Ishikawa (cell line): ENCODE data around the gene PDE4B.

Experiments
- CEBPB ChIP-seq: IDR thresholded peaks from 2 replicates; pipeline ENCODE4 v1.6.1; 2012
- CREB1 ChIP-seq: IDR thresholded peaks from 2 replicates; pipeline ENCODE4 v1.6.1; 2012; ENCODE audit warnings: low read depth
- EGR1 ChIP-seq: IDR thresholded peaks from 2 replicates; pipeline ENCODE4 v1.6.1; 2012
- EP300 ChIP-seq: IDR thresholded peaks from 2 replicates; pipeline ENCODE4 v1.6.1; 2012; ENCODE audit warnings: borderline replicate concordance
- FOXM1 ChIP-seq: IDR thresholded peaks from 2 replicates; pipeline ENCODE4 v1.6.1; 2012; ENCODE audit warnings: low read depth, borderline replicate concordance
- MAX ChIP-seq: IDR thresholded peaks from 2 replicates; pipeline ENCODE4 v1.6.1; 2012
- NFIC ChIP-seq: IDR thresholded peaks from 2 replicates; pipeline ENCODE4 v1.6.1; 2012
- RAD21 ChIP-seq: IDR thresholded peaks from 2 replicates; pipeline ENCODE4 v1.6.1; 2012; ENCODE audit warnings: low read depth
- REST ChIP-seq: IDR thresholded peaks from 2 replicates; pipeline ENCODE4 v1.6.1; 2012; ENCODE audit warnings: low read depth, mild to moderate bottlenecking
- TAF1 ChIP-seq: IDR thresholded peaks from 2 replicates; pipeline ENCODE4 v1.6.1; 2012; ENCODE audit warnings: low read depth, mild to moderate bottlenecking
- TCF12 ChIP-seq: IDR thresholded peaks from 2 replicates; pipeline ENCODE4 v1.6.1; 2012; ENCODE audit warnings: low read depth
- TEAD4 ChIP-seq: IDR thresholded peaks from 2 replicates; pipeline ENCODE4 v1.6.1; 2012
- USF1 ChIP-seq: IDR thresholded peaks from 2 replicates; pipeline ENCODE4 v1.6.1; 2012
- YY1 ChIP-seq: IDR thresholded peaks from 2 replicates; pipeline ENCODE4 v1.6.1; 2012; ENCODE audit warnings: low read depth
- ZBTB7A ChIP-seq: IDR thresholded peaks from 2 replicates; pipeline ENCODE4 v1.6.1; 2012; ENCODE audit warnings: low read depth

Gene PDE4B

GRCh38 chr1:66311092-66311491 lies 518.4 kb downstream of the PDE4B start:
- no peak for TF ChIP-seq NFIC
- TF ChIP-seq RAD21, result no peak
- TF ChIP-seq YY1, result no peak
- TF ChIP-seq TAF1, result no peak
- TF ChIP-seq ZBTB7A, result no peak
- TF ChIP-seq TEAD4, result no peak
- no peak for TF ChIP-seq EP300
- no peak for TF ChIP-seq FOXM1
- TF ChIP-seq REST, result no peak
- TF ChIP-seq CREB1, result no peak
- no peak for TF ChIP-seq MAX
- TF ChIP-seq CEBPB, result no peak
- TF ChIP-seq EGR1, result no peak
- no peak for TF ChIP-seq TCF12
- no peak for TF ChIP-seq USF1

- TF ChIP-seq NFIC (no peak), USF1 (no peak), EP300 (no peak), CEBPB (no peak), CREB1 (no peak), TCF12 (no peak), MAX (no peak), FOXM1 (no peak), YY1 (no peak), RAD21 (no peak), REST (no peak), TEAD4 (no peak), TAF1 (no peak), EGR1 (no peak)
Measured at GRCh38 chr1:66311628-66312027, 518.9 kb downstream of the PDE4B start.

GRCh38 chr1:66312271-66312990 lies 519.7 kb downstream of the PDE4B start:
- TF ChIP-seq TAF1 (no peak), CEBPB (no peak), TCF12 (no peak), FOXM1 (no peak), YY1 (no peak), REST (no peak), RAD21 (no peak), ZBTB7A (no peak), TEAD4 (no peak), MAX (no peak), EGR1 (no peak), EP300 (no peak), USF1 (no peak), CREB1 (no peak), NFIC (no peak)
